GM12864 (cell line): ENCODE measurements around the gene ZFAND2A.
"Not testable (repeated sequence)": the region's sequence is repeated elsewhere in the genome, so short reads cannot be mapped to it uniquely, and the experiment has no call there.

Experiments used
- DNase-seq: peaks from one replicate; pipeline ENCODE4 v3.0.0-alpha.2; 2011; ENCODE audit warnings: low read depth
- H3K4me3 ChIP-seq: 2 replicates; pipeline ENCODE4 v1.5.1; 2011; ENCODE audit warnings: mild to moderate bottlenecking, low read depth, low read length, control low read depth
- CTCF ChIP-seq: IDR thresholded peaks from 2 replicates; pipeline ENCODE4 v1.5.1; 2011; ENCODE audit warnings: low read depth, mild to moderate bottlenecking, moderate library complexity, low read length, control low read depth, inconsistent platforms; ENCODE audit errors: missing control alignments

Gene ZFAND2A

GRCh38 chr7:1144269-1144771 lies 15.7 kb downstream of the ZFAND2A start:
- TF ChIP-seq CTCF = peak; percentile 41
- 0 out of 2 replicates have a peak overlapping the region, but pooled peaks have one; percentile 12 for H3K4me3 ChIP-seq
- no peak for DNase-seq

- H3K4me3 ChIP-seq = not testable (repeated sequence)
Observed at GRCh38 chr7:1143031-1143430, 17.0 kb downstream of the ZFAND2A start.

GRCh38 chr7:1142051-1142635 lies 17.9 kb downstream of the ZFAND2A start:
- H3K4me3 ChIP-seq = no peak overlapping the region
- no peak for TF ChIP-seq CTCF
- no peak for DNase-seq

More at GRCh38 chr7:1143031-1143430, 17.0 kb downstream of the ZFAND2A start:
- not testable (repeated sequence) for DNase-seq

- DNase-seq = no peak
- TF ChIP-seq CTCF = no peak
- H3K4me3 ChIP-seq = no peak overlapping the region
Observed at GRCh38 chr7:1141651-1142050, 18.3 kb downstream of the ZFAND2A start.

- no peak overlapping the region for H3K4me3 ChIP-seq
- TF ChIP-seq CTCF = no peak
- no peak for DNase-seq
Observed at GRCh38 chr7:1140476-1141104, 19.4 kb downstream of the ZFAND2A start.

DNA sequence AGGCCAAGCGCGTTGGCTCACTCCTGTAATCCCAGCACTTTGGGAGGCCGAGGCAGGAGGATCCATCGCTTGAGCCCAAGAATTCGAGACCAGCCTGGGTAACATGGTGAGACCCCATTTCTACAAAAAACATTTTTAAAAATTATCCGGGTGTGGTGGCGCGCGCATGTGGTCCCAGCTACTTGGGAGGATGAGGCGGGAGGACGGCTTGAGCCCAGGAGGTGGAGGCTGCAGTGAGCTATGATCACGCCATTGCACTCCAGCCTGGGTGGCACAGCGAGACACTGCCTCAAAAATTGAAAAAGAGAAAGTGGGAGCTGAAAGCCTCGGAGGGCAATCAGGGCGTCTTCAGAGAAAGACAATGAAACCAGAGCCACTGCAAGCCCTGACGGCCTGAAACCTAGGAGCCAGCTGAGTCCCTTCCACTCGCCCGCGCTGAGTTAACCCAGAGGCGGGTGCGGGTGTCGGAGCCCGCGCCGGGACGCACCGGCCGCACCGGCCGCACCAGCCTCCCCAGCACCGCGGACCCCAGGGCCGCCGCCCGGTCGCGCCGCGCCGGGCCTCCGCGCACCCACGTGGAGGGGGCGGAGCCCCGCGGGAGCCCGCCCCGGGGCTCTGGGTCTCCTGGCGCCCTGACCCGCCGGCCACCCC lies 22.4 kb downstream of the ZFAND2A start:
- peak overlapping the region; percentile 88 for H3K4me3 ChIP-seq
- DNase-seq = no peak
- TF ChIP-seq CTCF = no peak

- TF ChIP-seq CTCF = no peak
- peak overlapping the region; percentile 88 for H3K4me3 ChIP-seq
- no peak for DNase-seq
Observed at GRCh38 chr7:1136841-1137516, 23.0 kb downstream of the ZFAND2A start.
